TTC549 (cell line): ENCODE results near the gene ACVR1C.
A peak's percentile ranks its signal among the peaks of the same experiment; 100 is the strongest.
"Not testable (repeated sequence)": the region's sequence is repeated elsewhere in the genome, so short reads cannot be mapped to it uniquely, and the experiment has no call there.

Experiments used
- FAIRE-seq: peaks from 2 replicates; lab custom pipeline; 2012; peaks lifted over from hg19 to GRCh38; lab: Jason Lieb, UNC

ACVR1C gene

GRCh38 chr2:157572725-157573124, 55.9 kb downstream of the ACVR1C start:
- no peak for FAIRE-seq

- FAIRE-seq = not testable (repeated sequence)
Observed at GRCh38 chr2:157566623-157567022, 62.0 kb downstream of the ACVR1C start.

DNA sequence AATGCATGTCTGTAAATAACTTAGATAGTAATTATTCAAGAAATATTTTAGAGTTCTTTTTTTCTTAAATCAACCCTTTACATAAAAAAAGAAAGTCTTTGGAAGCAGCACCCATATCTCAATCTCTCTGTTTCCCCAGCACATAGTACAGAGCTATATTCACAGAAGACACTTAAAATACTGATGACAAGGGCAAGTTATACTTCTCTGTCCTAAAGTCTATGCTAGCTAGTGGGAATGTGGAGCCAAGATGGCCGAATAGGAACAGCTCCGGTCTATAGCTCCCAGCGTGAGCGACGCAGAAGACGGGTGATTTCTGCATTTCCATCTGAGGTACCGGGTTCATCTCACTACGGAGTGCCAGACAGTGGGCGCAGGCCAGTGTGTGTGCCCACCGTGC, 62.6 kb downstream of the ACVR1C start:
- FAIRE-seq = not testable (repeated sequence)

GRCh38 chr2:157565550-157565949, 63.1 kb downstream of the ACVR1C start:
- FAIRE-seq = no peak

DNA sequence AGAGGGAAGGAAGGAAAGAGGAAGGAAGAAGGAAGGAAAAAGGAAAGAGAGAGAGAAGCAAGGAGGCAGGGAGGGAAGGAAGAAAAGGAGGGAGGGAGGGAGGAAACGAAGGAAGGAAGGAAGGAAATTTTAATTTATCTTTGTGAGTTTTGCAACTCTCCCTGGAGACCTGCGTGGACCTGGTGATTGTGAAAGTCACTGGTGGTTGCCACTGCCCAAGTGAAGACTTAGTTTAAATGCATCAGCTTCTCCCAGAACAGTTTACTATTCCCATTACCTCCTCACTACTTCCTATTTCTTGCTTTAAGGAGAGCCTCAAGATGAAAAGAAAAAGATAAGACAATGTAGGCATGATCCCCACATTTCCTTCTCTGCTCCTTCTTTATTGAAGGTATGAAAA, 68.8 kb downstream of the ACVR1C start:
- FAIRE-seq = no peak

DNA sequence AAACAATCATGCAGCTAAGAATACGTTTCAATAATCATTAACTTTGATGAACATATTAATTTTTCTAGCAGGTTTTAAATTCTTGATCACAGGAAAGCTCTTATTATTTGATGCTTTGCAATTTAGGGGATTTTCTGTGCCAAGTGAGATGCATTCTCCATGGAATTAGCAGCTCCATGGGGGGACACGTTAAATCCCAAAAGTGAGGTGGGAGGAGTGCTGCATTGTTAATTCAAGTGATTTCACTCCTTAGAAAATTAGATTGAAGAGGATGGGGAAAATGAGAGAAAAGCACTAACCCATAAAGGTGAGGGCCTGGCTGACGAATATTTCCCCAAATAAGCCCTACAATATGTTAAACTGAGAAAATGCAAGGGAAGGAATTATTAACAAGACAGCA, 69.2 kb downstream of the ACVR1C start:
- no peak for FAIRE-seq

GRCh38 chr2:157559061-157559460, 69.6 kb downstream of the ACVR1C start:
- no peak for FAIRE-seq

DNA sequence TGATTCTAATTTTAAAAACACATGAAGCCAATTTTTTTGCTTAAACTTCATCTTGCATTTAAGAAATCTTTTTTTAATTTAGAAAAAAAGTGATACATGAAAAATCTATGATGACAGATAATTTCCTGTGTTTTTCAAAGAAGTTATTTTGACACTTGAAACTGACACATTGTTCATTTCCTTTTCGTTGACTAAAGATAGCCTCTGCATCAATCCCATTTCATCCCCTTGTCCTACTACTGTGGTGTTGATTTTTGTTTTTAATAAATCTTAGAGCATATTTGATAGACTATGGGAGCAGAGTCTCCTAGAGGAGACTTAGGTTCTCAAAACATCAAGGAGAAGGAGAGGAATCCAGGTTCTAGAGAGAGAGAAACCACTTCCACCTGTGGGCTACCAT, 70.9 kb downstream of the ACVR1C start:
- FAIRE-seq = no peak

- no peak for FAIRE-seq
Observed at GRCh38 chr2:157540102-157540501, 88.6 kb downstream of the ACVR1C start.

GRCh38 chr2:157538064-157538463, 90.6 kb downstream of the ACVR1C start:
- FAIRE-seq = no peak

DNA sequence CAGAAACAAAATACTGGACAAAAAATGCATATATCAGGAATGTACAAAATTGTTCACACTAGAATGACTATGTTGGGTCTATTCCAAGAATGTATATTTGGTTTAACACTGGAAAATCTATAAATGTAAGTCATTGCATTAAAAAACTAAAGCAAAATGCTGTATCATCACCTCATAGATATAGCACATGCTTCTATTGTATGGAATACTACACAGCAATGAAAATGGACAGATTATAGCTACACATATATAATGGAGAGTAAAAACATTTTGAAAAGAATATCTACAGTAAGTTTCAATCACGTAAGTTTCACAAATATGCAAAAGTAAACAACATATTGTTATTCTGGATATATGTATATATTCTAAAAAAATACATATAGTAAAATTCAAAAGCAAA, 91.8 kb downstream of the ACVR1C start:
- FAIRE-seq = no peak

DNA sequence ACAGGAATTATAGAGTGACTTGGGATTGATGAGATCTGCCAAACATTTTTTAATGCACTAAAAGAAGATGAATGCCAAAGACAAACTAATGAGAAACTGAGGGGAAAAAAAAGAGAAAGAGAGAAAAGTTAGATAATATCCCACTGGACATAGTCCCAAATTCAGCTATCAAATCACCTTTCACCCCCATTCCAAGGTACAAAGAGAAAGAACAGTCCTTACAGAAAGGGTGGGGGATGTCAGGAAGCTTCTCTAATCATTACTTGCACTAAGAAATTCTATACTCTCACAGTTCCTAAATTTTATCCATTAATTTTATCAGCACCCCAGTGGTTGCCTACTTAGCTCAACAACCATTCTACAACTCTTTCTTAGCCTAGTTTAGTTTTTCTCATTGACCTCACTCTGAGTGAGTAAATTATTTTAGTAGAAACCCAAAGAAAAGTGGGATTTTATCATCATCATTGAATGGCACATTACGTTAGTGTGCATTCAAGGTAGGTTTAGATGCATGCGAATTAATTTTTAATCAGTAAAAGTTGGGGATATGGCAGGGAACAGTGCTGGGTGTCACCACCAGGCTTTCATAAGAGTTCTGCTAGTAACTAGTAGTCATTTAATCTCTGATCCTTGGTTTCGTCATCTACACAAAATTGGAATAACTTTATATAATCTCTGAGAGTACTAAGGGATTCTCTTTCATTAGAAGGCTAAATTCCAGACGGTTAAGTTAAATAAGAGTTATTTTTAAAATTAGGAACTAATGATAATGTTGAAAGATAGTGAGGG, 99.5 kb downstream of the ACVR1C start:
- FAIRE-seq = no peak

DNA sequence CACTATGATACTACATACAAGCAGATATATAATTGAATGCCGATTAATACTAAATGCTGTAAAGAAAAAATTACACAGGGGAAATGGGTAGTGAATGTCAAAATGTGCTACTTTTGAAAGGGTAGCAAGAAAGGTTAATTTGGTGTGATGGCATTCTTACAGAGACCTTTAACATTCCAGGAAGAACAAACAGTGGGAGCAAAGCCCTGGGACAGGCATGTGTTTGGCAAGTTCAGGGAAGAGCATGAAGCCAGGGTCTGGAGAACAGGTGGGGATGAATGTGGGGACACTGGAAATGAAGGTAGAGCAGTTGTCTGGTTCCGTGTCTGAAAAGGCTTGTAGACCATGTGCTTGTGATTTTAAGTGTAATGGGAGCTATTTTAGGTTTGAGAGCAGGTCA, 102.6 kb downstream of the ACVR1C start:
- FAIRE-seq = no peak

GRCh38 chr2:157523270-157524247, 105.1 kb downstream of the ACVR1C start:
- FAIRE-seq = no peak

- FAIRE-seq = not testable (repeated sequence)
Observed at GRCh38 chr2:157514966-157515365, 113.7 kb downstream of the ACVR1C start.

DNA sequence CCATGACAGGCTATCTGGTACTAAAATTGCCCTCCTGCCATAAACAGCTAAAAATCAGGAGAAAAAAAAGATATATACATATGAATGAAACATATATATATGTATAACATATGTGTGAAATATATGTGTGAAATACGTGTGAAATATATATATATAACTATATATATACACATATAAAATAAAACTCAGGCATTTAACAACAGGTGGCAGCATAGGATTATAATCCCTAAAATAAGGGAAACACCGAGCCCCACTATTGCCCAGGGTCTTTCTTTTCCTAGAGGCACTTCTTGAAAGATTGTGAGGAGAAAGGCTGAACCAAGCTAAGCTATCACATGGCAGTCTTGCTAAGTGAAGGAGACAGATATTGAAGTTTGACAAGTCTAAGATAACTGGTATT, 118.9 kb downstream of the ACVR1C start:
- FAIRE-seq = no peak

DNA sequence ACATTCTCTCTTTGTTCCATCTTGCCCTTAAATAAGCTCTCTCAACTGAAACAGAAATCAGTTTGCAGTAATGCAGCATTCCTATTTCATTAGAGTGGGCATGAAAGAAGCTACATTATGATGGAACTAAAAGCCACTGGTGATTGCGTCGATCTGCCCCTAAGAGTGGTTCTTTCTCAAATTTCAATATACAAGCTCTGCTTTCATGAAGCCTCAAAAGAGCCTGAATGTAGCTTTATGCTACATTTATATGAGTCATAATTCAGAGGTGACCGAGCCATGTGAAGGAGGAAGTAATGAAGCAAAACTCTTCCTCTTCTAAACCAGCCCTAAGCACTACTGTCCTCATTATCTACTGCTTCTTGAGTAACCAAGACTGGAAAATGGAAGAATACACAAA, 120.0 kb downstream of the ACVR1C start:
- no peak for FAIRE-seq

DNA sequence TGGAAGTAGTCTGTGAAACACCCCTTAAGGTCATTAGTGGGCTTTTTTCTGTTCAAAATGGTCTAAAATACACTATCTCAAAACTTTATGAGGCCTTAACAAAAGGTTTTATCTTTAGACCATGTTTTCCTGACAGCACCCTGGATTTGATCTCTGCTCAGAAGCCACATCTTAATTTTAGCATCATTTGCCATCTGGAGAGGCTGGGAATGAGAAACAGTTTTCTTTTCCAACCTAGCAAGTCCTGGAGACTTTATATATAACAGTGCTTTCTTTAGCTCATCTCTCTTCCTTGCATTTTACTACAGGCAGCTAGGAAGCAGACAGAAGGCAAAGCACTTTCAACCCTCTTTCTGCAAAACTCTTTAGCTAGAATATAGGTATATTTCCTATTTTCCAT, 122.1 kb downstream of the ACVR1C start:
- FAIRE-seq = no peak

DNA sequence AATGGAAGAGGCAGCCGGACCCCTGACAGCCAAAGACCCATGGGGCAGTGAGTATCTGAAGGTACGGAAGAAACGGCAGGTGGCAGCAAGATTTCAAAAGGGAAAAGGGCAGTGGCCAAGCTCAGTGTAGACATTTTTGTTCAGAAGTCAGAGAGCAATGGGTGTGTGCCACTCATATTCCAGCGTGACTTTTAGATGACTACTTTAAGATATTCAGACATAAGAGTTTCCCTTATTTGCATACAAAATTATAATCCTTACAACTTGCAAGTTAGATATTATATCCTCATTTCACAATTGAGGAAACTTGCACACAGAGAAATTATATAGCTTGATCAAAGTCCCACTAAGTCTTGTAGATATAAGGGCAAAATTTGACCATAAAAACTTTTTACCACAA, 124.0 kb downstream of the ACVR1C start:
- no peak for FAIRE-seq

- no peak for FAIRE-seq
Observed at GRCh38 chr2:157501026-157501425, 127.6 kb downstream of the ACVR1C start.

DNA sequence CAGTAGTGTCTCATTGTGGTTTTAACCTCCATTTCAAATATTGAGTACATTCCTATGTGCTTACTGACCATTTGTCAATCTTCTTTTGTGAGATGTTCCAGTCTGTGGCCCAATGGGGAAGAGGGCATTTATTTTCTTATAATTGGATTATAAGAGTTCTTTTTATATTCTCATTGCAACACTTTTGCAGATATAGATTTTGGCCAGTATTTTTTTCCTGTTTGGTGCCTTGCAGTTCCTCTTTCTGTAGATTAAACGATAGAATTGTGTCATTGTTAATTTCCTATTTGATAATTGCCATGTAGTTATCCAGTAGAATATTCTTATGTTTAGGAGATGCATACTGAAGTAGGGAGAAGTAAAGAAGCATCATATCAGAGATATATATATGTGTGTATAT, 128.3 kb downstream of the ACVR1C start:
- no peak for FAIRE-seq

DNA sequence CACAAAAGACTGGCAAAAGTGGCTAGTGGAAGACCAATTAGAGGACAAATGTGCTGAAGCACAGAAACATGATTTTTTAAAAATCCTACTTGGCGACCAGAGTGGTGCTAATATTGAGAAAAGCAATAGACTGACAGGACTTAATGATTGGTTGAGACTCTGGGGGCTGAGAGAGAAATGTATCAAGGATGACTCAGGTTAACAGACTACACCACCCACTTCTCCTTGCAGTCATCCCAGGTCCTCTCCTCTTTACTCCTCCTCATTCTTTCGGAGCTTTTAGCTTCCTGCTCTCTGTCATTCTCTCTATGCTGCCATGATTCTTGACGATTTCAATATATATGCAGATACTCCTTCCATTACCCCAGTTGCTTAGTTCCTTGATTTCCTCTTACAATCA, 130.2 kb downstream of the ACVR1C start:
- no peak for FAIRE-seq

- peak; percentile 85 for FAIRE-seq
Observed at GRCh38 chr2:157497638-157498314, 130.9 kb downstream of the ACVR1C start.
